Stimulated activated CD4-positive, alpha-beta T cell treated with anti-CD3 and anti-CD28 coated beads, Interleukin-15, amount 100 ng/mL, for 24 hours (primary cell): Measurements from ENCODE around the gene DIP2C.
"Not testable (repeated sequence)": the region's sequence is repeated elsewhere in the genome, so short reads cannot be mapped to it uniquely, and the experiment has no call there.

ENCODE experiments used
- DNase-seq: peaks from one replicate; pipeline ENCODE4 v3.0.0-alpha.2; 2020

Gene DIP2C

GRCh38 chr10:361203-362081 is 328.0 kb downstream of the DIP2C start:
- no peak for DNase-seq

- no peak for DNase-seq
These were observed 328.8 kb downstream of the DIP2C start for GRCh38 chr10:360653-361052.

GRCh38 chr10:359762-360161 is 329.7 kb downstream of the DIP2C start:
- DNase-seq, result no peak

- DNase-seq, result no peak
These were observed 330.4 kb downstream of the DIP2C start for GRCh38 chr10:359093-359492.

GRCh38 chr10:357201-357950 is 332.1 kb downstream of the DIP2C start:
- no peak for DNase-seq

GRCh38 chr10:356452-356851 is 333.0 kb downstream of the DIP2C start:
- no peak for DNase-seq

- DNase-seq, result no peak
These were observed 334.4 kb downstream of the DIP2C start for GRCh38 chr10:354901-355617.

- no peak for DNase-seq
These were observed 336.8 kb downstream of the DIP2C start for GRCh38 chr10:352476-353235.

GRCh38 chr10:351770-352334 is 337.6 kb downstream of the DIP2C start:
- peak; percentile 7 for DNase-seq

- DNase-seq, result no peak
These were observed 338.4 kb downstream of the DIP2C start for GRCh38 chr10:350981-351501.

- DNase-seq, result no peak
These were observed 340.4 kb downstream of the DIP2C start for GRCh38 chr10:349081-349480.

GRCh38 chr10:348456-348855 is 341.0 kb downstream of the DIP2C start:
- no peak for DNase-seq

GRCh38 chr10:347774-348173 is 341.7 kb downstream of the DIP2C start:
- not testable (repeated sequence) for DNase-seq

- DNase-seq, result not testable (repeated sequence)
These were observed 342.3 kb downstream of the DIP2C start for GRCh38 chr10:347190-347589.

- no peak for DNase-seq
These were observed 344.8 kb downstream of the DIP2C start for GRCh38 chr10:344582-345200.

GRCh38 chr10:343231-344220 is 345.9 kb downstream of the DIP2C start:
- DNase-seq, result no peak

GRCh38 chr10:341081-341740 is 348.3 kb downstream of the DIP2C start:
- DNase-seq, result no peak

- no peak for DNase-seq
These were observed 348.8 kb downstream of the DIP2C start for GRCh38 chr10:340646-341045.

GRCh38 chr10:339038-339391 is 350.5 kb downstream of the DIP2C start:
- DNase-seq, result no peak
